Central memory CD8-positive, alpha-beta T cell (primary cell): ENCODE results near the gene MOV10.

ENCODE experiments used
- ATAC-seq: fragments of 150-1000 bp; cut with Tn5 transposase; replicated peaks from 2 replicates; pipeline ENCODE4 v1.10.0; 2022; ENCODE audit warnings: mild to moderate bottlenecking, moderate FRiP score, moderate number of reproducible peaks; ENCODE audit not compliant: poor library complexity, severe bottlenecking; ENCODE audit errors: extremely low read depth
- DNase-seq, 2 donors: peaks; one replicate each; pipeline ENCODE4 v3.0.0; 2021; ENCODE audit warnings: low spot score in 2 of 2
- H3K27ac Mint-ChIP-seq: one replicate; pipeline ENCODE4 v1.8.0; 2022; ENCODE audit warnings: low read depth, mild to moderate bottlenecking, moderate library complexity, mixed read lengths
- H3K27me3 Mint-ChIP-seq: one replicate; pipeline ENCODE4 v1.8.0; 2022; ENCODE audit warnings: mixed read lengths
- H3K36me3 Mint-ChIP-seq: one replicate; pipeline ENCODE4 v1.8.0; 2022; ENCODE audit warnings: mild to moderate bottlenecking, moderate library complexity, mixed read lengths; ENCODE audit not compliant: insufficient read depth
- H3K4me1 Mint-ChIP-seq: one replicate; pipeline ENCODE4 v1.8.0; 2022; ENCODE audit warnings: mixed read lengths
- H3K4me3 Mint-ChIP-seq: one replicate; pipeline ENCODE4 v1.8.0; 2022; ENCODE audit warnings: mild to moderate bottlenecking, moderate library complexity, mixed read lengths
- H3K9me3 Mint-ChIP-seq: one replicate; pipeline ENCODE4 v1.8.0; 2022; ENCODE audit warnings: mixed read lengths

MOV10 gene

DNA sequence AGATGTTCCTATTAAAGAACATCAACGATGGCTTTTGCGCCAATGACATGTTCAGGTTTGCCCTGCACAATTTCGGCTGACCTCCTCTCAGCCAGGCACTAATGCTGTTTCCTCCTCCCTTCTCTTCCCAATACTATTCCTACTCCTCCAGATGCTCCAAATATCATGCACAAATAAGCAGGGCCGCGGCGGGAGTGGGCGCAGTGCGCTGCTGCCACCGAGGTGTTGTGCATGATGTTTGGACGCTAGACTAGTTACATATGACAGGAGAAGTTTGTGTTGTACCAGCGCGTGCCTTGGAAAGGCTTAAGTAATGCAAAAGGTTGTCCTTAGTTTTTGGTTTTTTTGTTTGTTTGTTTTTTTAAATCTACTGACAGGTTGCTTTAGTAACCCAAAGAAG is 73.9 kb downstream of the MOV10 start:
- no peak for DNase-seq
- peaks cover 7% of the 10 kb centered on the region for H3K4me1 Mint-ChIP-seq
- H3K27me3 Mint-ChIP-seq = peaks cover 67% of the 10 kb centered on the region
- no peaks in the 10 kb centered on the region for H3K9me3 Mint-ChIP-seq
- no peak overlapping the region for H3K27ac Mint-ChIP-seq
- H3K4me3 Mint-ChIP-seq = no peak overlapping the region
- no peak for ATAC-seq
- peaks cover 2% of the 10 kb centered on the region for H3K36me3 Mint-ChIP-seq
